ENCODE measurements around the gene SERPINE1.

Gene SERPINE1

GRCh38 chr7:101154693-101155102 is 27.8 kb downstream of the SERPINE1 start (continued):
- TF ChIP-seq ZNF629 (tag by site-specific recombination; IDR thresholded peaks at IDR 0.05) (no peak), ZNF510 (tag by site-specific recombination; IDR thresholded peaks at IDR 0.05; ENCODE audit: insufficient replicate concordance) (no peak), ZNF777 (tag by site-specific recombination; IDR thresholded peaks at IDR 0.05; ENCODE audit: borderline replicate concordance) (no peak), ZFHX2 (tag by site-specific recombination; conservative IDR thresholded peaks at IDR 0.05) (no peak), ZNF423 (tag by site-specific recombination; IDR thresholded peaks at IDR 0.05) (0 out of 2 replicates have a peak, but pooled peaks have one; percentile 1), ZSCAN30 (tag by site-specific recombination; IDR thresholded peaks at IDR 0.05) (no peak), ZNF350 (tag by site-specific recombination; IDR thresholded peaks at IDR 0.05) (no peak), MZF1 (tag by site-specific recombination; IDR thresholded peaks at IDR 0.05; ENCODE audit: borderline replicate concordance) (no peak), ZSCAN5A (tag by site-specific recombination; IDR thresholded peaks at IDR 0.05) (no peak), ZNF501 (tag by site-specific recombination; IDR thresholded peaks at IDR 0.05) (no peak), OVOL3 (tag by site-specific recombination; IDR thresholded peaks at IDR 0.05) (no peak), ZNF704 (tag by site-specific recombination; IDR thresholded peaks at IDR 0.05) (no peak), ZNF184 (tag by site-specific recombination; IDR thresholded peaks at IDR 0.05) (no peak), GLI4 (tag by site-specific recombination; IDR thresholded peaks at IDR 0.05) (no peak), ZNF670 (tag by site-specific recombination; IDR thresholded peaks at IDR 0.05; ENCODE audit: low read depth) (no peak), ZNF830 (tag by site-specific recombination; IDR thresholded peaks at IDR 0.05; ENCODE audit: low read depth) (no peak), ZNF248 (tag by site-specific recombination; IDR thresholded peaks at IDR 0.05) (no peak), ZBTB8A (tag by site-specific recombination; IDR thresholded peaks at IDR 0.05) (peak; percentile 49; the same call in 1 of the 2 replicates), CTCF (tag by site-specific recombination; IDR thresholded peaks at IDR 0.05) (peak; percentile 33; the same call in 1 of the 2 replicates), ZNF335 (tag by site-specific recombination; conservative IDR thresholded peaks at IDR 0.05) (peak; percentile 30), ZNF18 (tag by site-specific recombination; IDR thresholded peaks at IDR 0.05) (no peak), ZBTB20 (tag by site-specific recombination; IDR thresholded peaks at IDR 0.05) (peak; percentile 63; the same call in 1 of the 2 replicates), ZNF223 (tag by site-specific recombination; IDR thresholded peaks at IDR 0.05) (no peak), ZNF645 (tag by site-specific recombination; IDR thresholded peaks at IDR 0.05) (0 out of 2 replicates have a peak, but pooled peaks have one; percentile 11), ZBTB44 (tag by site-specific recombination; IDR thresholded peaks at IDR 0.05) (no peak), GLIS2 (tag by site-specific recombination; IDR thresholded peaks at IDR 0.05) (peak; percentile 68; the same call in 1 of the 2 replicates), PATZ1 (tag by site-specific recombination; IDR thresholded peaks at IDR 0.05) (0 out of 2 replicates have a peak, but pooled peaks have one; percentile 63), ZNF692 (tag by site-specific recombination; IDR thresholded peaks at IDR 0.05) (no peak), ZNF121 (tag by site-specific recombination; IDR thresholded peaks at IDR 0.05) (no peak)

Measured in HEK293 (cell line).